Epithelial cell of prostate (primary cell): ENCODE data around the gene PLXNB1.
"Not testable (repeated sequence)": the region's sequence is repeated elsewhere in the genome, so short reads cannot be mapped to it uniquely, and the experiment has no call there.

Experiments used
- DNase-seq: peaks from one replicate; pipeline ENCODE4 v3.0.0-alpha.2; 2011; ENCODE audit warnings: low read depth, low spot score
- H3K27ac ChIP-seq: fragments of 450-650 bp; 2 replicates; pipeline ENCODE4 v1.5.1; 2017; ENCODE audit warnings: mild to moderate bottlenecking

PLXNB1 gene

GRCh38 chr3:48429960-48430707 is at the start of gene PLXNB1:
PLXNB1 (minus strand) TSS chr3:48430086; CDS start chr3:48424611, 5,475 bp downstream.
- peak; percentile 54 for DNase-seq
- peak within 1 kb of the TSS; percentile 92 for H3K27ac ChIP-seq

- no peak overlapping the region for H3K27ac ChIP-seq
- DNase-seq, result no peak
These were observed 49.0 kb upstream of the PLXNB1 start for GRCh38 chr3:48478626-48479555.

- no peak overlapping the region for H3K27ac ChIP-seq
- DNase-seq, result no peak
These were observed 48.2 kb upstream of the PLXNB1 start for GRCh38 chr3:48477959-48478520.

- DNase-seq, result no peak
- H3K27ac ChIP-seq, result no peak overlapping the region
These were observed 46.7 kb upstream of the PLXNB1 start for GRCh38 chr3:48476426-48477053.

GRCh38 chr3:48475188-48475587 is 45.3 kb upstream of the PLXNB1 start:
- DNase-seq, result no peak
- no peak overlapping the region for H3K27ac ChIP-seq

GRCh38 chr3:48474619-48475018 is 44.7 kb upstream of the PLXNB1 start:
- no peak overlapping the region for H3K27ac ChIP-seq
- no peak for DNase-seq

- not testable (repeated sequence) for H3K27ac ChIP-seq
These were observed 44.1 kb upstream of the PLXNB1 start for GRCh38 chr3:48474031-48474430.

GRCh38 chr3:48473617-48473952 is 43.7 kb upstream of the PLXNB1 start:
- peak overlapping the region; percentile 82 for H3K27ac ChIP-seq
- DNase-seq, result no peak

More at GRCh38 chr3:48474031-48474430, 44.1 kb upstream of the PLXNB1 start:
- not testable (repeated sequence) for DNase-seq

- DNase-seq, result peak; percentile 58
- H3K27ac ChIP-seq, result peak overlapping the region; percentile 82
These were observed 43.2 kb upstream of the PLXNB1 start for GRCh38 chr3:48472923-48473616.

GRCh38 chr3:48472673-48472922 is 42.7 kb upstream of the PLXNB1 start:
- no peak for DNase-seq
- H3K27ac ChIP-seq, result peak overlapping the region; percentile 82

- DNase-seq, result no peak
- no peak overlapping the region for H3K27ac ChIP-seq
These were observed 40.4 kb upstream of the PLXNB1 start for GRCh38 chr3:48470286-48470685.

- no peak overlapping the region for H3K27ac ChIP-seq
- DNase-seq, result no peak
These were observed 39.4 kb upstream of the PLXNB1 start for GRCh38 chr3:48469046-48469915.

- peak overlapping the region; percentile 98 for H3K27ac ChIP-seq
- DNase-seq, result no peak
These were observed 38.4 kb upstream of the PLXNB1 start for GRCh38 chr3:48468329-48468731.

- DNase-seq, result no peak
- H3K27ac ChIP-seq, result peak overlapping the region; percentile 98
These were observed 37.8 kb upstream of the PLXNB1 start for GRCh38 chr3:48467473-48468267.

GRCh38 chr3:48467110-48467454 is 37.2 kb upstream of the PLXNB1 start:
- H3K27ac ChIP-seq, result peak overlapping the region; percentile 98
- no peak for DNase-seq

GRCh38 chr3:48466386-48467109 is 36.7 kb upstream of the PLXNB1 start:
- peak overlapping the region; percentile 98 for H3K27ac ChIP-seq
- DNase-seq, result no peak

- DNase-seq, result peak; percentile 99
- H3K27ac ChIP-seq, result peak overlapping the region; percentile 98
These were observed 35.9 kb upstream of the PLXNB1 start for GRCh38 chr3:48465531-48466378.
